ENCODE results near the gene PVR. TPM values are rescaled to one million over a fixed set of nuclear protein-coding genes. Genes with fewer than 3 reads are reported as not detected.

Gene PVR
- total RNA-seq, 1 donor from 2014 or later = 28.5 TPM

DNA sequence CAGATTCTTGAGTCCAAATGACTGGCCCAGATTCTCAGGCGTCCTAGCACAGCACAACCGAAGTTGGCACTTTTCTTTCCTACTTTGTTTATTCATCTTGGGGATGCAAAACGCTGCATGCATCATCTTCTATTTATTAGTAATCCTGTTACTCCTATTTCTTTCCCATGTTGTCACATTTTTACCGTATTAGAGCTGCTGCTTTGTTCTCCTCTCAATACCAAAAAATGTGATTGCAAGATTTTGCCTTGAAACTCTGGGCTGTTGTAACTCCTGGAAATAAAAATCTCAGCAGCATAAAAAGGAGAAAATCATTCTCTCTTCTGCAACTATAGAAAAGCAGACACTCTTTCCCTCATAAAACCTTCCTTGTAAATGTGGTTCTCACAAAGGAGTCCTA lies 43.2 kb upstream of the PVR start:
- Mint-ChIP-seq H3K27ac (no peak overlapping the region), H3K4me1 (no peaks in the 10 kb centered on the region), H3K27me3 (ENCODE audit: low read depth) (peaks cover 64% of the 10 kb centered on the region), H3K36me3 (no peaks in the 10 kb centered on the region), H3K9me3 (peaks cover 7% of the 10 kb centered on the region), H3K4me3 (no peak overlapping the region)
- no peak for DNase-seq (ENCODE audit: low spot score in 2 of 2, unreplicated experiment in 2 of 2)
- TF ChIP-seq, protein P1, sequence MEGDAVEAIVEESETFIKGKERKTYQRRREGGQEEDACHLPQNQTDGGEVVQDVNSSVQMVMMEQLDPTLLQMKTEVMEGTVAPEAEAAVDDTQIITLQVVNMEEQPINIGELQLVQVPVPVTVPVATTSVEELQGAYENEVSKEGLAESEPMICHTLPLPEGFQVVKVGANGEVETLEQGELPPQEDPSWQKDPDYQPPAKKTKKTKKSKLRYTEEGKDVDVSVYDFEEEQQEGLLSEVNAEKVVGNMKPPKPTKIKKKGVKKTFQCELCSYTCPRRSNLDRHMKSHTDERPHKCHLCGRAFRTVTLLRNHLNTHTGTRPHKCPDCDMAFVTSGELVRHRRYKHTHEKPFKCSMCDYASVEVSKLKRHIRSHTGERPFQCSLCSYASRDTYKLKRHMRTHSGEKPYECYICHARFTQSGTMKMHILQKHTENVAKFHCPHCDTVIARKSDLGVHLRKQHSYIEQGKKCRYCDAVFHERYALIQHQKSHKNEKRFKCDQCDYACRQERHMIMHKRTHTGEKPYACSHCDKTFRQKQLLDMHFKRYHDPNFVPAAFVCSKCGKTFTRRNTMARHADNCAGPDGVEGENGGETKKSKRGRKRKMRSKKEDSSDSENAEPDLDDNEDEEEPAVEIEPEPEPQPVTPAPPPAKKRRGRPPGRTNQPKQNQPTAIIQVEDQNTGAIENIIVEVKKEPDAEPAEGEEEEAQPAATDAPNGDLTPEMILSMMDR (IDR thresholded peaks at IDR 0.05; ENCODE audit: unreplicated experiment) = no peak

DNA sequence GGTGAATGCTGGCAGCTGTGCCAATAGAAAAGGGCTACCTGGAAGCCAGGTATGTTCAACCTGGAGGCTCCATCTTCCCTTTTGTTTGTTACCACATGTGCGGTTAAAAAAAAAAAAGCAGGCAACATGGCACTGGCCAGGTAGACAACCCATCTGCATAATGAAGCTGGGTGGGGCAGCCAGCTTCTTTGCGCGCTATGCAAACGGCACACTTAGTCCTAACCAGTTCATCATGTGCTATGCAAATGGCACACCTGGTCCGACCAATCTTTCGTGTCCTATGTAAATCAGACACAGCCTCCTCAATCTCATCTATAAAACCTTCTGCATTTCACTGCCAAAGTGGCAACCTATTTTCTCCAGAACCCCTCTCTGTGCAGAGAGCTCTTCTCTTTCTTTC lies 41.6 kb upstream of the PVR start:
- peaks cover 7% of the 10 kb centered on the region for H3K9me3 Mint-ChIP-seq
- no peaks in the 10 kb centered on the region for H3K36me3 Mint-ChIP-seq
- no peak overlapping the region for H3K27ac Mint-ChIP-seq
- H3K4me3 Mint-ChIP-seq = no peak overlapping the region
- TF ChIP-seq, protein P1 (IDR thresholded peaks at IDR 0.05; ENCODE audit: unreplicated experiment) = no peak
- peaks cover 2% of the 10 kb centered on the region for H3K4me1 Mint-ChIP-seq
- H3K27me3 Mint-ChIP-seq (ENCODE audit: low read depth) = peaks cover 54% of the 10 kb centered on the region
- DNase-seq (ENCODE audit: low spot score in 2 of 2, unreplicated experiment in 2 of 2) = no peak

DNA sequence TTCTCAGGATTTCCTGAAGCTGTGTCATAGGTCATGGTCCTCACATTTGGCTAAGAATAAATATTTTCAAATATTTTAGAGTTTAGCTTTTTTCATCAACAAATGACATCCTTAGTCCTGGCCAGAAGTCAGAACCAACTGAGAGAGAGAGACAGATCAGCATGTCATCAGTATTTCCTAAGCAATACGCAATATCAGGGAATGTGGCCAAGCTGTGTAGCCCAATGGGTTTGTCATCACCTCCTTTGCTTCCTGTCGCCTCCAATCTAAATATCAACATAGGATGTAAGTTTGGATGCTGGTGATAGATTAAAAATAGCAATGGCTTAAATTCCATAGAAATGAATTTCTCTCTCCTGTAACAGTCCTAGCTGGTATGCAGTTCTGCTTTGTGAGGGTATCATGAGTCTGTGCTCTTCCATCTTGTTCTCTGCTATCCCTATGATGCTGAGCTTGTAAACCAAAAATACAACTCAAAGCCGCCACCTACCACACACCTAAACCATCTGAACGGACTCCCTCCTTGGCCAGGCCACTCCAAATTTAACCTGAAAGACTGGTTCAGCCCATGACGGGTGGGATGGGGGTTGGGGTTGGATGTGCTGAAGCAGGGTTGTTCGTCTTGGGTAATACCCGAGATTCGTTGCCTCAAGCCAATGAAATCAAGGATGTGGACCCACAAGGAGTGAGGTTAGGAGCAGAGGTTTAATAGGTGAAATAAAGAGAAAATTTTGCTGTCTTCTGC lies 40.3 kb upstream of the PVR start:
- peaks cover 42% of the 10 kb centered on the region for H3K27me3 Mint-ChIP-seq (ENCODE audit: low read depth)
- no peak for DNase-seq (ENCODE audit: low spot score in 2 of 2, unreplicated experiment in 2 of 2)
- H3K4me1 Mint-ChIP-seq = peaks cover 12% of the 10 kb centered on the region
- peaks cover 3% of the 10 kb centered on the region for H3K9me3 Mint-ChIP-seq
- H3K36me3 Mint-ChIP-seq = no peaks in the 10 kb centered on the region
- TF ChIP-seq, protein P1 (IDR thresholded peaks at IDR 0.05; ENCODE audit: unreplicated experiment) = no peak
- no peak overlapping the region for H3K27ac Mint-ChIP-seq
- no peak overlapping the region for H3K4me3 Mint-ChIP-seq

DNA sequence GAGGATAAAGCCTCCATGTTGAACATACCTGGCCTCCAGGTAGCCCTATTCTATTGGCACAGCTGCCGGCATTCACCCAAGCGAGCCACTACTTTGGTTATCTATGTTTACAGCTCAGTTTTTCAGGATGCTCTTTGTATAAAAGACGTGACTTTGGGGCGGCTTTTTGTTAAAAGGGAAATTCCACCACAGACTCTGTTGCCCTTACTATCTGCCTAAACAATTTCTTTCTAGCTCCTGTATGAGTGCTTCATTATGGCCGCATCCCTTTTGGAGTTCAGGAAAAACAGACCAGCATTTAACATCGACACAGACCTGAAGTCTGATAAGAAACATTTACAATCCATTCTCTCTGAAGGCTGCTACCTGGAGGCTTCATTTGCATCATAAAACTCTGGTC lies 39.5 kb upstream of the PVR start:
- Mint-ChIP-seq H3K4me3 (no peak overlapping the region), H3K4me1 (peaks cover 12% of the 10 kb centered on the region), H3K36me3 (no peaks in the 10 kb centered on the region), H3K27ac (no peak overlapping the region), H3K27me3 (ENCODE audit: low read depth) (peaks cover 35% of the 10 kb centered on the region), H3K9me3 (no peaks in the 10 kb centered on the region)
- TF ChIP-seq, protein P1 (IDR thresholded peaks at IDR 0.05; ENCODE audit: unreplicated experiment) = no peak
- DNase-seq (ENCODE audit: low spot score in 2 of 2, unreplicated experiment in 2 of 2) = no peak

DNA sequence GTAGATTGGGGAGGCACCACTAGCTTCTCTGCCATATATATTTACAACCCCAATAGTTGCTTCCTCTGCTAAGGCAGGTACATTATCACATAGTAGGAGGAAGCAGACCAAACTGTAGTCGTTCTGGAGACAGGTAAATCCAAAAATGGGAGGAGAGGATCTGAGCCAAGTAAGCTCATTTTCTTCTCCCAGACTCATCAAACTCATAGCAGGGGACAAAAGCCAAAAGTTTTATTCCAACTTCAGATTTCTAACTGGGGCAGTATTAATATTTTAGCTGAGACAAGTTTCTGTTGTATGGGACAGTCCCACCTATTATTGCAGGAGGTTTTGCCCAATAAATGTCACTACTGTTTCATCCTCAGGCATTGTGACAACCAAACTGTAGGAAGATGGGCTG lies 38.2 kb upstream of the PVR start:
- no peak overlapping the region for H3K27ac Mint-ChIP-seq
- no peaks in the 10 kb centered on the region for H3K9me3 Mint-ChIP-seq
- H3K4me1 Mint-ChIP-seq = peaks cover 12% of the 10 kb centered on the region
- TF ChIP-seq, protein P1 (IDR thresholded peaks at IDR 0.05; ENCODE audit: unreplicated experiment) = no peak
- no peak overlapping the region for H3K4me3 Mint-ChIP-seq
- DNase-seq (ENCODE audit: low spot score in 2 of 2, unreplicated experiment in 2 of 2) = no peak
- peaks cover 23% of the 10 kb centered on the region for H3K27me3 Mint-ChIP-seq (ENCODE audit: low read depth)
- no peaks in the 10 kb centered on the region for H3K36me3 Mint-ChIP-seq
